OCI-LY7 (cell line): Measurements from ENCODE around the gene NUP205. TPM values are rescaled to one million over a fixed set of nuclear protein-coding genes. Genes with fewer than 3 reads are reported as not detected.

Source experiments
- BruUV-seq: library from RNA; stranded (reverse); fragments of 400-500 nt; replicated peaks from 2 replicates; lab custom pipeline; 2021; lab: Mats Ljungman, UMichigan
- CTCF ChIA-PET: fragments of 300-600 bp; sonication (Branson Sonifier 250); formaldehyde crosslinking; loops from one replicate; lab custom pipeline; 2022; ENCODE audit warnings: antibody characterized with exemption; ENCODE audit not compliant: unreplicated experiment; lab: Charles Lee
- POLR2A ChIA-PET: fragments of 300-600 bp; sonication (Branson Sonifier 250); formaldehyde crosslinking; loops from one replicate; lab custom pipeline; 2022; ENCODE audit warnings: antibody characterized with exemption; lab: Charles Lee
- DNase-seq: peaks from one replicate; pipeline ENCODE4 v3.0.0-alpha.2; 2015; ENCODE audit warnings: low spot score
- H2AFZ ChIP-seq: fragments of 200-600 bp; sonication (generic), shearing (Covaris generic); 2 replicates; pipeline ENCODE4 v1.6.1; 2014; ENCODE audit warnings: mild to moderate bottlenecking, antibody characterized with exemption, low read length, moderate library complexity
- H3K27ac ChIP-seq: fragments of 200-600 bp; sonication (generic); 2 replicates; pipeline ENCODE4 v1.5.1; 2014; ENCODE audit warnings: mixed run types, low read depth, mild to moderate bottlenecking, moderate library complexity, low read length, inconsistent platforms; ENCODE audit not compliant: poor library complexity, severe bottlenecking
- H3K36me3 ChIP-seq: fragments of 200-600 bp; sonication (generic); 2 replicates; pipeline ENCODE4 v1.6.1; 2014; ENCODE audit warnings: mild to moderate bottlenecking, antibody characterized with exemption, low read length, moderate library complexity, mixed read lengths; ENCODE audit not compliant: insufficient read depth
- H3K4me1 ChIP-seq: fragments of 200-600 bp; sonication (generic); 2 replicates; pipeline ENCODE4 v1.5.1; 2014; ENCODE audit warnings: mild to moderate bottlenecking, low read length; ENCODE audit not compliant: insufficient read depth, poor library complexity, severe bottlenecking
- H3K4me2 ChIP-seq: fragments of 200-600 bp; sonication (generic); 2 replicates; pipeline ENCODE4 v1.6.1; 2014; ENCODE audit warnings: mild to moderate bottlenecking, low read length
- H3K4me3 ChIP-seq: fragments of 200-600 bp; sonication (generic); 2 replicates; pipeline ENCODE4 v1.5.1; 2014; ENCODE audit warnings: mild to moderate bottlenecking, low read depth, low read length; ENCODE audit not compliant: poor library complexity, severe bottlenecking
- H3K79me2 ChIP-seq: fragments of 200-600 bp; sonication (generic); 2 replicates; pipeline ENCODE4 v1.6.1; 2016; ENCODE audit warnings: low read depth, mild to moderate bottlenecking, low read length, moderate library complexity, mixed read lengths; ENCODE audit not compliant: insufficient read depth
- H3K9me2 ChIP-seq: fragments of 200-600 bp; sonication (generic); 2 replicates; pipeline ENCODE4 v1.6.1; 2016; ENCODE audit warnings: mild to moderate bottlenecking, low read length, mixed read lengths; ENCODE audit not compliant: insufficient read depth
- H3K9me3 ChIP-seq: fragments of 200-600 bp; sonication (generic); 2 replicates; pipeline ENCODE4 v1.6.1; 2014; ENCODE audit warnings: mild to moderate bottlenecking, mixed run types, low read length, mixed read lengths
- H4K20me1 ChIP-seq: fragments of 200-600 bp; sonication (generic); 2 replicates; pipeline ENCODE4 v1.6.1; 2014; ENCODE audit warnings: mild to moderate bottlenecking, antibody characterized with exemption, low read length, moderate library complexity, mixed read lengths; ENCODE audit not compliant: insufficient read depth
- CTCF ChIP-seq: fragments of 200-600 bp; sonication (generic); conservative IDR thresholded peaks from 2 replicates; pipeline ENCODE4 v1.5.1; 2014; ENCODE audit warnings: mild to moderate bottlenecking, antibody characterized with exemption, low read length, moderate library complexity, mixed read lengths
- EZH2phosphoT487 ChIP-seq: fragments of 200-600 bp; sonication (generic); IDR thresholded peaks from 2 replicates; pipeline ENCODE4 v1.6.1; 2018; ENCODE audit warnings: low read depth, borderline replicate concordance, mild to moderate bottlenecking, mixed run types, antibody characterized with exemption, low read length, moderate library complexity, mixed read lengths
- intact Hi-C: fragments of 100-400 bp; cut with micrococcal nuclease; formaldehyde crosslinking; loops from one replicate; pipeline ENCODE4 v1.10.0; 2022; ENCODE audit not compliant: unreplicated experiment
- total RNA-seq, 2 experiments: library from RNA; depleted of rRNA in 1 of 2; stranded (reverse); fragments of >200 nt in 1 of 2; shearing (Covaris generic) in 1 of 2; gene quantifications; 2 replicates each; pipeline ENCODE4 v1.2.3, GENCODE V29; 2014 to 2022

Gene NUP205
- total RNA-seq, 2 experiments from 2014 or later = 115 to 132 TPM

- Histone ChIP-seq H3K4me1 (peaks cover 19% of the 10 kb centered on the region), H2AFZ (peak within 1 kb of the TSS; percentile 99), H3K36me3 (peaks cover 4% of the 10 kb centered on the region; the same call in 1 of the 2 replicates), H3K4me2 (peak within 1 kb of the TSS; percentile 96), H3K79me2 (peaks cover 17% of the 10 kb centered on the region; the same call in 1 of the 2 replicates), H3K27ac (peak within 1 kb of the TSS; percentile 37), H3K9me3 (no peaks in the 10 kb centered on the region), H4K20me1 (no peaks in the 10 kb centered on the region), H3K9me2 (no peaks in the 10 kb centered on the region), H3K4me3 (peak within 1 kb of the TSS; percentile 95)
- DNase-seq = peak; percentile 94
- TF ChIP-seq EZH2phosphoT487 (no peak), CTCF (0 out of 2 replicates have a peak, but pooled peaks have one; percentile 3)
- ChIA-PET POLR2A (interaction anchor here (0.6 to 2.2 kb wide), 6 partner anchors 13 to 276 kb away, joined by 3 to 5 read pairs (median 3); no protein-coding TSS in a partner anchor), CTCF (interaction anchor here (0.6 kb wide), 1 partner anchor 17 kb away, joined by 3 read pairs; no protein-coding TSS in a partner anchor)
- BruUV-seq = no TSS peak
- intact Hi-C loops = loop anchor here (5.0 to 10.0 kb wide), 4 partner anchors 150 to 678 kb away; partner anchors contain the start of genes AGBL3 and CNOT4
Measured at GRCh38 chr7:135662373-135663114, 104.8 kb downstream of the NUP205 start, which contains the start of gene STMP1. Gene STMP1, plus strand, starts transcription at chr7:135662514.

GRCh38 chr7:135664046-135664589, 106.4 kb downstream of the NUP205 start:
- intact Hi-C loops = loop anchor here (5.0 to 10.0 kb wide), 4 partner anchors 152 to 679 kb away; partner anchors contain the start of genes AGBL3 and CNOT4
- Histone ChIP-seq H3K9me3 (peaks cover 9% of the 10 kb centered on the region), H2AFZ (no peak overlapping the region), H3K4me2 (peak overlapping the region; percentile 96; the same call in 1 of the 2 replicates), H3K36me3 (peaks cover 14% of the 10 kb centered on the region), H4K20me1 (no peaks in the 10 kb centered on the region), H3K4me3 (no peak overlapping the region), H3K9me2 (no peaks in the 10 kb centered on the region), H3K4me1 (peaks cover 19% of the 10 kb centered on the region), H3K27ac (no peak overlapping the region), H3K79me2 (peaks cover 17% of the 10 kb centered on the region; the same call in 1 of the 2 replicates)
- ChIA-PET CTCF (no interaction called here), POLR2A (interaction anchor here (0.6 to 1.0 kb wide), 9 partner anchors 11 to 662 kb away, joined by 3 to 15 read pairs (median 4); no protein-coding TSS in a partner anchor)
- no TSS peak for BruUV-seq
- TF ChIP-seq EZH2phosphoT487 = no peak
- DNase-seq = no peak

- no peak overlapping the region for H3K27ac ChIP-seq
- no peak for DNase-seq
- POLR2A ChIA-PET = interaction anchor here (0.6 to 0.8 kb wide), 3 partner anchors 9 to 317 kb away, joined by 3 to 6 read pairs (median 3); no protein-coding TSS in a partner anchor
- H2AFZ ChIP-seq = no peak overlapping the region
- intact Hi-C loops = loop anchor here (10.0 kb wide), 1 partner anchor 680 kb away; the partner anchor contains the start of gene AGBL3
- peaks cover 21% of the 10 kb centered on the region for H3K36me3 ChIP-seq
- no TSS peak for BruUV-seq
- no peaks in the 10 kb centered on the region for H4K20me1 ChIP-seq
- no peak for TF ChIP-seq EZH2phosphoT487
- no peak for TF ChIP-seq CTCF
- CTCF ChIA-PET = no interaction called here
- H3K4me3 ChIP-seq = no peak overlapping the region
- H3K9me2 ChIP-seq = no peaks in the 10 kb centered on the region
- peaks cover 17% of the 10 kb centered on the region; the same call in 1 of the 2 replicates for H3K79me2 ChIP-seq
- H3K4me2 ChIP-seq = peak overlapping the region; percentile 17
- H3K4me1 ChIP-seq = peaks cover 19% of the 10 kb centered on the region
- H3K9me3 ChIP-seq = peaks cover 16% of the 10 kb centered on the region
Measured at GRCh38 chr7:135665042-135665441, 107.3 kb downstream of the NUP205 start.
